ENCODE measurements around the gene FAM163B.

- TF ChIP-seq PATZ1 (CRISPR knock-in tag; IDR thresholded peaks at IDR 0.05; ENCODE audit: borderline replicate concordance) (no peak), RARB (CRISPR knock-in tag; IDR thresholded peaks at IDR 0.05) (no peak), TOX (CRISPR knock-in tag; IDR thresholded peaks at IDR 0.05; ENCODE audit: borderline replicate concordance) (no peak), GLIS3 (CRISPR knock-in tag; IDR thresholded peaks at IDR 0.05) (no peak), PPARA (CRISPR knock-in tag; IDR thresholded peaks at IDR 0.05; ENCODE audit: borderline replicate concordance) (no peak), TCF4 (CRISPR knock-in tag; IDR thresholded peaks at IDR 0.05; ENCODE audit: borderline replicate concordance) (no peak), ZFP3 (CRISPR knock-in tag; IDR thresholded peaks at IDR 0.05) (no peak), OSR1 (CRISPR knock-in tag; IDR thresholded peaks at IDR 0.05) (no peak), ZNF8 (CRISPR knock-in tag; IDR thresholded peaks at IDR 0.05) (no peak), ZFP30 (CRISPR knock-in tag; IDR thresholded peaks at IDR 0.05) (no peak), SNAI2 (CRISPR knock-in tag; IDR thresholded peaks at IDR 0.05) (no peak)
- TF ChIP-seq, protein P1, sequence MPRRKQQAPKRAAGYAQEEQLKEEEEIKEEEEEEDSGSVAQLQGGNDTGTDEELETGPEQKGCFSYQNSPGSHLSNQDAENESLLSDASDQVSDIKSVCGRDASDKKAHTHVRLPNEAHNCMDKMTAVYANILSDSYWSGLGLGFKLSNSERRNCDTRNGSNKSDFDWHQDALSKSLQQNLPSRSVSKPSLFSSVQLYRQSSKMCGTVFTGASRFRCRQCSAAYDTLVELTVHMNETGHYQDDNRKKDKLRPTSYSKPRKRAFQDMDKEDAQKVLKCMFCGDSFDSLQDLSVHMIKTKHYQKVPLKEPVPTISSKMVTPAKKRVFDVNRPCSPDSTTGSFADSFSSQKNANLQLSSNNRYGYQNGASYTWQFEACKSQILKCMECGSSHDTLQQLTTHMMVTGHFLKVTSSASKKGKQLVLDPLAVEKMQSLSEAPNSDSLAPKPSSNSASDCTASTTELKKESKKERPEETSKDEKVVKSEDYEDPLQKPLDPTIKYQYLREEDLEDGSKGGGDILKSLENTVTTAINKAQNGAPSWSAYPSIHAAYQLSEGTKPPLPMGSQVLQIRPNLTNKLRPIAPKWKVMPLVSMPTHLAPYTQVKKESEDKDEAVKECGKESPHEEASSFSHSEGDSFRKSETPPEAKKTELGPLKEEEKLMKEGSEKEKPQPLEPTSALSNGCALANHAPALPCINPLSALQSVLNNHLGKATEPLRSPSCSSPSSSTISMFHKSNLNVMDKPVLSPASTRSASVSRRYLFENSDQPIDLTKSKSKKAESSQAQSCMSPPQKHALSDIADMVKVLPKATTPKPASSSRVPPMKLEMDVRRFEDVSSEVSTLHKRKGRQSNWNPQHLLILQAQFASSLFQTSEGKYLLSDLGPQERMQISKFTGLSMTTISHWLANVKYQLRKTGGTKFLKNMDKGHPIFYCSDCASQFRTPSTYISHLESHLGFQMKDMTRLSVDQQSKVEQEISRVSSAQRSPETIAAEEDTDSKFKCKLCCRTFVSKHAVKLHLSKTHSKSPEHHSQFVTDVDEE (CRISPR knock-in tag; IDR thresholded peaks at IDR 0.05) = no peak
Observed at GRCh38 chr9:133653638-133654037, 44.4 kb upstream of the FAM163B start.
